Stimulated activated CD4-positive, alpha-beta T cell treated with anti-CD3 and anti-CD28 coated beads, Interleukin-1b, Interleukin-23, amount 100 ng/mL, for 24 hours (primary cell): ENCODE measurements around the gene KDM2A.
"Not testable (repeated sequence)": the region's sequence is repeated elsewhere in the genome, so short reads cannot be mapped to it uniquely, and the experiment has no call there.

Experiments
- DNase-seq, 4 experiments: peaks; one replicate each; pipeline ENCODE4 v3.0.0-alpha.2; 2020; ENCODE audit warnings: low read depth in 4 of 4, low spot score in 1 of 4

Gene KDM2A

DNA sequence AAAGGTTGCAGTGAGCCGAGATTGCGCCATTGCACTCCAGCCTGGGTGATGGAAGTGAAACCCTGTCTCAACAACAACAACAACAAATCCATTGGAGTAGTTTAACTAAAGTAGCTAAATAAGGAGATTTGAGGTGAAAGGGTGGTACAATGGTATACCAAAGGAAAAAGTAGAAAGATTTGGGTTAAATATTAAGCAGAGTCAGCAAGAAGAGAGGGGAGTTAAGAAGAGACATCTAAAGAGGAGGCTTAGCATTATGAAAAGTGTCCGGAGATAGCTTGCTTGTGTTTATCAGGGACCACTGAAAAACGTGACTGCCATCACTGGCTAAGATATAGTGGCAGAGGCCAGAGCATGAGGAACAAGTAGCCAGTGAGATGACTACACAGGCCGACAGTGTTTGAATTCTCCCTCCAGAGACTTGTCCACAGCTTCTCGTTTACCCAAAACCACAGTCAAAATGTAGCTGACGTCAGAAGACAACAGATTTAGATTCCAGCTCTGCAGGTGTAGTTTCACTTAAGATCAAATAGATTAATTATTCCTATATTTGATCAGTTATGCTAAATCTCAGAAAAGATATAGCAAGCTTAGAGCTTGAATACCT is 114.6 kb downstream of the KDM2A start:
- DNase-seq, result no peak

DNA sequence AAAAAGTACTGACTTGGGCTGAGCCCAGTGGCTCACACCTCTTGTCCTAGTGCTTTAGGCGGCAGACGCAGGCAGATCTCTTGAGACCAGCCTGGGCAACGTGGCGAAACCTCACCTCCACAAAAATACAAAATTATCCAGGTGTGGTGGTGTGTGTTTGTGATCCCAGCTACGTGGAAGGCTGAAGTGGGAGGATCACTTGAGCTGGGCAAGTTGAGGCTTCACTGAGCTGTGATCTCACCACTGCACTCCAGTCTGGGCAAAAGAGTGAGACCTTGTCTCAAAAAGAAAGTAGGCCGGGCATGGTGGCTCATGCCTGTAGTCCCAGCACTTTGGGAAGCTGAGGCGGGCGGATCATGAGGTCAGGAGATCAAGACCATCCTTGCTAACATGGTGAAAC is 115.5 kb downstream of the KDM2A start:
- DNase-seq, result not testable (repeated sequence)

DNA sequence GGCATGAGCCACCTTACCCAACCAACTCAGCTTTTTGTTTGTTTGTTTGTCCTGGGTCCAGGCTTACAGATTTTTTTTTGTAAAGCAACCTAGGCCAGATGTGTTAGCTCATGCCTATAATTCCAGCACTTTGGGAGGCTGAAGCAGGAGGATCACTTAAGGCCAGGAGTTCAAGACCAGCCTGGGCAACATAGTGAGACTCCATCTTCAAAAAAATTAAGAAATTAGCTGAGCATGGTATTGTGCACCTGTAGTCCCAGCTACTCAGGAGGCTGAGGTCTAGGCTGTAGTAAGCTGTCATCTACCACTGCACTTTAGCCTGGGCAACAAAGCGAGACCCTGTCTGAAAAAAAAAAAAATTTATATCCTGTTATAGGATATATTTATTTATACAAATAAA is 118.5 kb downstream of the KDM2A start:
- no peak for DNase-seq

GRCh38 chr11:67238894-67239782 is 120.1 kb downstream of the KDM2A start:
- no peak for DNase-seq

DNA sequence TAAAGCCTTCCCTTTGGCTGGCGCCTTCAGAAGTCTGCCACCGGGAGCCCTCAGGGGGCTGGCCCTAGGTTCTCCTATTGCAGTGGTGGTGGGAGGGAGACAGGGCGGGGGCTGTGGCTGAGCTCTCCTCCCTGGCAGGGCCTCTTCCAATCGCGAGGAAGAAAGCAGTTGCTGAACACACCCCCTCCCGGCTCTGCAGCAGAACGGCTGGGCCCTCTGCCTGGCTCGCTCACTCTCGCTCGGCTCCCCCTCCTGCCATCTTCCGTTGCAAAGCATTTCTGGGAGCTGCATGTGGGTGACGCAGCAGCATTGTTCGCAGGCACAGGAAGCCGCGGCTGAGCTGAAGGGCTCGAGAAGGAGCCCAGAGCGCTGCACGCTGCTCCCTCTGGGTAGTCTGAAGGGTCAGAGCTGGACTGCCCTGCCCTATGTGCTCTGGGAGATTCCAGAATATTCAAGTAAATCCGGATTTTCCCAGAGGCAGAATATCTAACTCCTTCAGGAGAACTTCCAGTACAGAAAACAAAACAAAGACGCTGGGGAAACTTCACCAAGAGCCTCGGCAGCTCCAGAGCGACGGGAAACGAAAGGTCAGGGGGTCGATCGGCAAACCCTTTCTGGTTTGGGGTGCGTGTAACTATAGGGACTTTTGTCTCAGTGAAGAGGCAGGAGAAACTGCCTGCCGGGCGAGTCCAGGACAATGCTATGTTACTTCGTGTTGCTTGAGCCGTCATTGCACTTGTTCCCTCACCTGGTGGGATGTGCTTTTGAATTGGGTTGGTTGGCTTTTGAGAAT is 120.9 kb downstream of the KDM2A start:
- peak; percentile 74 to 96 (median 88) for DNase-seq

DNA sequence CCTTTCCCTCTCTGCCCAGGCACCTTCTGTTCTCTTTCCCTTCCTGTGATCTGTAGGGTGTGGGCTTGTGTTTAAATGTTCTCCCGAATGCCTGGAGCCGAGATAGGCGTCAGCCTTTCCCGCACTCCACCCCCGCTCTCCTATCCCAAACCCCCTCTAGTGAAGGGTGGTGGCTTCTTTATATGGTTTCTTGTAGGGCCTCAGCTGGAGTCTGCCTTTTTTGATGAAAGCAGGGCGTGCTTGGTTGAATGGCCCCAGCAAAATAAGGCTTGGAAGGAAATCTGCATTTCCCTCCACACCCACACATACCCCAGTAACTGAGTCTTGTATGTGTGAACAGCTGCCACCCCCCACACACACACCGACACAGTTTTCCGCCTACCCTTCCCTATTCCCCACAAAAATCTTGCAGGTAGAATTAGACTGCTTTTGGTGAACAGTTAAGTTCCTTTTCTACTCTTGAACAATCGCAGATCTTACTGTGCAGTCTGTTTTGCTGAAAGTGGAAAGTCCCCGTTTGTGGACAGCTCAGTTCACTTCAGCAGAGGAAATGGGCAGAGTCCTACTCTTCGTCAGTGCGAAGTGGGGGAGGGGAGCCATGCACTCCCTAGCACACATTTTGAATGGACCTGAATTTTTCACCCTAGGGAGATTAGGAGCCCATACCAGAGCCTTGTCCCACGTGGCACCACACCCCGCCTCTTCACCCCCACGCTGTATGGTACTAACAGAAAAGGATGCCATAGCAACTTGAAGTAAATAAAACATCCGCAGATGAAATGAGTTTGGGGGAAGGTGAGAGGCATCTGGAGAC is 121.7 kb downstream of the KDM2A start:
- peak; percentile 60 to 78 (median 66) for DNase-seq

- DNase-seq, result no peak
Measured at GRCh38 chr11:67242548-67242947, 123.5 kb downstream of the KDM2A start.

DNA sequence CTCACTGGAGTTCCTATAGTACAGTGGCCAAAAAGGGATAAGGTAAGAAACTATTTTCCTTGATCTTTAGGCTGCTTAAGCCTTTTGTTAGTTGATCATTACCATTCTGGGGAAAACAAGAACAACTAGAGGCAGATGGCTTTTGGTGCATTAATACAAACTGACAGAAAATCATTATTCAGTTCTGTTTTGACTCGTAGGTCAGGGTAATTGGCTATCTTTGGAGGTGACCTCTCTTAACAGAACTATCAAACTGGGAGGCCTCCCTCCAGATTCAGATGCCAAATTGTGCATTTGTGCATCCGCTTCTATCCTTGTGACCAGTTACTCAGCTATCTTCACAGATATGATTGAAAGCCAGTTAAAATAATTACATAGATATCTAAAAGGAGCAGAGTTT is 124.0 kb downstream of the KDM2A start:
- DNase-seq, result no peak

DNA sequence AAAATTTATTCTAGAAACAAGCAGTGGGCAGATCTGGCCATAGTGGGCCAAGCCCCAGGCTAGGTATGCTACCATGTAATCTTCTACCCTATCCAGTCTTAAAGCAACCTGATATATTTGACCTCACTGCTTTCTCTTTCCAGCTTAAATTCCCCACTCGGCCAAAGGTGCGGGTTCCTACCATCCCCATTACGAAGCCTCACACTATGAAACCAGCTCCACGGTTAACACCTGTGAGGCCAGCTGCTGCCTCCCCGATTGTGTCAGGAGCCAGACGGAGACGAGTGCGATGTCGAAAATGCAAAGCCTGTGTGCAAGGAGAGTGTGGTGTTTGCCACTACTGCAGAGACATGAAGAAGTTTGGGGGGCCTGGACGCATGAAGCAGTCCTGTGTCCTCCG is 126.0 kb downstream of the KDM2A start:
- DNase-seq, result no peak

GRCh38 chr11:67247946-67248550 is 129.0 kb downstream of the KDM2A start:
- no peak for DNase-seq

DNA sequence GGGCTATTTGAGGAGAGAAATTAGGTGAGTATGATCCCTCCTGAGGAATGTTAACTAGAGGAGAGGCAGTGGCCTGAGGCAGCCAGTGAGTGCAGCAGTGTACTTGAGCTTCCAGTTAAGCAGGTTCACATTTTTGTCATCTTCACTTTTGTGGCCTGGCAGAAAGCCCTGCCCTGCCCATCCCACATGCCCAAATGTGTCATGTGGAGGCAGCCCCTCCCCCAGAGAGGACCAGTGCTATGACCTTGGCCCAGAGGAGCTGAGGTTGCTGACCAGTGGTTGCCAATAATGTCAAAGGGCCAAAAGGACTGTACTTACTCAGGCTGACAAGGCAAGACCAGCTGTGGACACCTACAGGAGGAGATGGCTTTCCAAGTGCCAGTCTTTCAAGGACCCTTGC is 129.6 kb downstream of the KDM2A start:
- DNase-seq, result no peak

DNA sequence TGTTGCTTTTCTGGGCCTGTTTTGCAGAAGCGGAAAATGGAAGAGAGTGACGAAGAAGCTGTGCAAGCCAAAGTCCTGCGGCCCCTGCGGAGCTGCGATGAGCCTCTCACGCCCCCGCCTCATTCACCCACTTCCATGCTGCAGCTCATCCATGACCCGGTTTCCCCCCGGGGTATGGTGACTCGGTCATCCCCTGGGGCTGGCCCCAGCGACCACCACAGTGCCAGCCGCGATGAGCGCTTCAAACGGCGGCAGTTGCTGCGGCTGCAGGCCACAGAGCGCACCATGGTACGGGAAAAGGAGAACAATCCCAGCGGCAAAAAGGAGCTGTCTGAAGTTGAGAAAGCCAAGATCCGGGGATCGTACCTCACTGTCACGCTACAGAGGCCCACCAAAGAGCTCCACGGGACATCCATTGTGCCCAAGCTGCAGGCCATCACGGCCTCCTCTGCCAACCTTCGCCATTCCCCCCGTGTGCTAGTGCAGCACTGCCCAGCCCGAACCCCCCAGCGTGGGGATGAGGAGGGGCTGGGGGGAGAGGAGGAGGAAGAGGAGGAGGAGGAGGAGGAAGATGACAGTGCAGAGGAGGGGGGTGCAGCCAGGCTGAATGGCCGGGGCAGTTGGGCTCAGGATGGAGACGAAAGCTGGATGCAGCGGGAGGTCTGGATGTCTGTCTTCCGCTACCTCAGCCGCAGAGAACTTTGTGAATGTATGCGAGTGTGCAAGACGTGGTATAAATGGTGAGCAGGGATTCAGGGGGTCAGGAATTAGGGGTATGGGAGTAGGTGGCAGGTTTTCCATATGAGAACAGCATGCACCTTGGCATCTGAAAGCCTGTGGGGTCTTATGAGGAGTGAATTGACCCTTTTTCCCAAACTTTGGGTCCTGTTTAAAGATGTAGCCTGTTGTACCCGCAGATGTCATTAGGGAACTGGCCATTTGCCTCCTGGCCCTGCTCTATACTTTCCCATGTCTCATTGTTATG is 131.3 kb downstream of the KDM2A start:
- no peak for DNase-seq

GRCh38 chr11:67251841-67252240 is 132.8 kb downstream of the KDM2A start:
- no peak for DNase-seq

DNA sequence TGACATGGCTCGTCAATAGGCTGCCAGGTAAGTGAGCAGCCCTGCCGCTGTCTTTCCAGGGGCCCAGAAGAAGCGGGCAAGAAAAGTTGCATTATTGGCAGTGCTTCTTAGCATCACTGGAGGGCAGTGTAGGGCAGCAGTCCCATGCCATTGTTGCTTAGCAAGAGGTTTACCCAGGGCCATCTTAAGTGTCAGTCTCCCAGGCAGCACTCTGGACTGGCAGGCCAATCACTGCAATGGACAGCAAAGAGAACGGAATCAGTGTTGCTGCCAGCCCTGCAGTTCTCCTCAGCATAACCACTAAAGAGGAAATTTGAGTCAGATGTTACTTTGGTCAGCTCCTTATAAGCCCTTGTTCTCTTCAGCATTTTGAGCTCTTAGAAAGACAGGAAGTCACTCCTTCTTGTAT is 133.8 kb downstream of the KDM2A start:
- DNase-seq, result no peak

DNA sequence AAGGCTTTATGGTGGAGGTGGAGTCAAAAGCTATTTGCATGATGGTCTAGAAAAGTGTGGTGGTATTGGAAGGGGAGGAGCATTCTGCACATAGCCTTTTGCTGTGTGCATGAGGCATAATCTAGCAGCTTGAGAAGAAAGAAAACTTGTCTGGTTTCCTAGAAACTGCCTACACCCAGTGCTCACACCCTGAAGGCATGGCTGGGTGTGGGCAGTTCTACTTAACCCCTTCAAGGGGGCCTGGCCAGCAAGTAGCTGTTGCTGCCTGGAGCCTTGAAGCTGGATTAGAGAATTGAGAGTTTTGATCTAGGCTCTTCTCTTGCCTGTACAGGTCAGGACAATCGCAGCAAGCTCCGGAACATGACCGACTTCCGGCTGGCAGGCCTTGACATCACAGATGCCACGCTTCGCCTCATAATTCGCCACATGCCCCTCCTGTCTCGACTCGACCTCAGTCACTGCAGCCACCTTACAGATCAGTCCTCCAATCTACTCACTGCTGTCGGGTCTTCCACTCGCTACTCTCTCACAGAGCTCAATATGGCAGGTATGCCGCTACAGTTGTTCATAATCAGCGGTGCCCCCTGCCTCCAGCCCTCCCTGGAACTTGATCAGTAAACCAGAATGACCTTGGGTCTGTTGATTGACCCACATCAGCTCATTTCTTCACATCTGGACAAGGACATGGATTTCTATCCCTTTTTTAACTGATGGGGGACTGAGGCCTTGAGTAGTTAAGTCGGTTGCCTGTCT is 135.0 kb downstream of the KDM2A start:
- DNase-seq, result no peak

DNA sequence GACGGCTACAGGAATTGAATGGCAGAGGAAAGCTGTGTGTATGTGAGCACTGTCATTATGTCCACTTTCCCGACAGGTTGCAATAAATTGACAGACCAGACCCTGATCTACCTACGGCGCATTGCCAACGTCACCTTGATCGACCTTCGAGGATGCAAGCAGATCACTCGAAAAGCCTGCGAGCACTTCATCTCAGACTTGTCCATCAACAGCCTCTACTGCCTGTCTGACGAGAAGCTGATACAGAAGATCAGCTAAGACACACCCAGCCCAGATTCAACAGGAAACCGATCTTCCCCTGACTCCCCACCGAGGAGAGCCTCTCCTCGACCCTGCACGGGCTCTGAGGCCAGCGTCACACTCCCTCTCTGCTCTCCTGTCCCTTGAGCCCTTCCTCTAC is 135.7 kb downstream of the KDM2A start:
- no peak for DNase-seq

DNA sequence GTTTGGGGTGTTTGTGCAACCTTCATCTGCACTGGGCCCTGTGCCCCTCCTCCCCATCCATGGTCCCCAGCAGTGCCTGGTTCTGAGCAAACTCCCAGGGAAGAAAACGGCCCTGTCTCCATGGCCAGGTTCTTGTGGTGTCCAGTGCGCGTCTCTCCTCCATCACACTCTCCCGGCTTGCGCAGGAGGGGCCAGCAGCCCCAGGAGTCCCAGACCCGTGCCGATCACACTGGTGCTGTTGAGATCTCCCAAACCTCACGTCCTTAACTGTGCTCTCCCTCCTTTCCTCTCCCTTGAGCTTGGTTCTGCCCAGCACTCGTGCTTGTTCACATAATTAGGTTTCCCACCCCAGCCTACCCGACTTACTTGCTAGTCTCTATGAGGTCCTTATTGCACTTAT is 136.3 kb downstream of the KDM2A start:
- no peak for DNase-seq

- no peak for DNase-seq
Measured at GRCh38 chr11:67255864-67256263, 136.8 kb downstream of the KDM2A start.
